Lower leg skin (tissue), 3 donors: ENCODE data around the gene SLC35E3.

Experiments
- CTCF ChIP-seq, 3 donors: fragments of 450-650 bp; IDR thresholded peaks; one replicate each; pipeline ENCODE4 v1.5.1; 2016; ENCODE audit warnings: antibody characterized with exemption in 3 of 3, mild to moderate bottlenecking in 3 of 3, moderate library complexity in 2 of 3
- POLR2A ChIP-seq, 2 donors: fragments of 450-650 bp; IDR thresholded peaks; one replicate each; pipeline ENCODE4 v1.6.1; 2016 to 2017; ENCODE audit warnings: antibody characterized with exemption in 2 of 2, mild to moderate bottlenecking in 1 of 2, moderate library complexity in 1 of 2

GRCh38 chr12:68776976-68777610 lies 31.1 kb downstream of the SLC35E3 start:
- no peak for TF ChIP-seq CTCF (IDR thresholded peaks at IDR 0.05)
- no peak for TF ChIP-seq POLR2A (IDR thresholded peaks at IDR 0.05)
